HG02610 (cell line): ENCODE data around the gene XG.

Experiments used
- ATAC-seq: cut with Tn5 transposase; IDR thresholded peaks from one replicate; pipeline ENCODE4 v1.9.1; 2021; ENCODE audit warnings: mild to moderate bottlenecking, moderate library complexity; ENCODE audit not compliant: unreplicated experiment

XG gene

GRCh38 chrX:2812161-2812907 is 60.5 kb downstream of the XG start:
- peak; percentile 45 for ATAC-seq

- ATAC-seq, result no peak
Observed at GRCh38 chrX:2817036-2817435, 65.2 kb downstream of the XG start.

GRCh38 chrX:2819345-2820135 is 67.7 kb downstream of the XG start:
- ATAC-seq, result no peak

- no peak for ATAC-seq
Observed at GRCh38 chrX:2820136-2820771, 68.4 kb downstream of the XG start.

GRCh38 chrX:2823795-2824386 is 72.1 kb downstream of the XG start:
- no peak for ATAC-seq

GRCh38 chrX:2824886-2825285 is 73.0 kb downstream of the XG start:
- ATAC-seq, result no peak

- no peak for ATAC-seq
Observed at GRCh38 chrX:2828344-2828958, 76.6 kb downstream of the XG start, which contains the start of gene GYG2. TSS of gene GYG2 (plus strand) at chrX:2828930. CDS start at chrX:2830189, 1,259 bp downstream.

GRCh38 chrX:2828959-2829411 is 77.1 kb downstream of the XG start:
- ATAC-seq, result no peak

GRCh38 chrX:2829469-2830246 is 77.8 kb downstream of the XG start:
- ATAC-seq, result no peak

GRCh38 chrX:2831471-2832228 is 79.8 kb downstream of the XG start:
- no peak for ATAC-seq

GRCh38 chrX:2837961-2838360 is 86.1 kb downstream of the XG start:
- ATAC-seq, result no peak

GRCh38 chrX:2840961-2841360 is 89.1 kb downstream of the XG start:
- no peak for ATAC-seq

GRCh38 chrX:2841537-2841936 is 89.7 kb downstream of the XG start:
- ATAC-seq, result no peak

- ATAC-seq, result no peak
Observed at GRCh38 chrX:2846992-2847391, 95.2 kb downstream of the XG start.

- no peak for ATAC-seq
Observed at GRCh38 chrX:2848871-2849301, 97.0 kb downstream of the XG start.

- no peak for ATAC-seq
Observed at GRCh38 chrX:2854918-2855317, 103.1 kb downstream of the XG start.

GRCh38 chrX:2855761-2856160 is 103.9 kb downstream of the XG start:
- no peak for ATAC-seq

GRCh38 chrX:2857566-2857965 is 105.7 kb downstream of the XG start:
- no peak for ATAC-seq

- ATAC-seq, result no peak
Observed at GRCh38 chrX:2859197-2859797, 107.5 kb downstream of the XG start.
